ENCODE results near the gene EPHB6.

EPHB6 gene

DNA sequence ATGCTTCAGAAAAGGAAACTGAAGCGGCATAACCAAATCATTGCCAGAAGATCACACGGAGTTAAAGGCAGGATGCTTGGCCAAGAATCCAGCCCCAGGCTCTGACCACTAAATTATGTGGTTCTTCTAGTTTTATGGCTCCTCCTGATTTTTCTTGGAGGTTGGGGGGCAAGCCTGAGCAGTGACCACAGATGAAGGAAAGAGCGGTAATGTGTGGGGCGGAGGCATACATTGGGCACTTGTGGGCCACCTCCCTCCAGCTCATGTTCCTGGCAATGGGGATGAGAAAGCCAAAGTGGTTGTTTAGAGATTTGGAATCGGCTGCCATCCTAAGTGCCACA is 27.4 kb downstream of the EPHB6 start:
- H3K4me3 ChIP-seq (ENCODE audit: low read length), result no peak overlapping the region
- TF ChIP-seq, protein P1, sequence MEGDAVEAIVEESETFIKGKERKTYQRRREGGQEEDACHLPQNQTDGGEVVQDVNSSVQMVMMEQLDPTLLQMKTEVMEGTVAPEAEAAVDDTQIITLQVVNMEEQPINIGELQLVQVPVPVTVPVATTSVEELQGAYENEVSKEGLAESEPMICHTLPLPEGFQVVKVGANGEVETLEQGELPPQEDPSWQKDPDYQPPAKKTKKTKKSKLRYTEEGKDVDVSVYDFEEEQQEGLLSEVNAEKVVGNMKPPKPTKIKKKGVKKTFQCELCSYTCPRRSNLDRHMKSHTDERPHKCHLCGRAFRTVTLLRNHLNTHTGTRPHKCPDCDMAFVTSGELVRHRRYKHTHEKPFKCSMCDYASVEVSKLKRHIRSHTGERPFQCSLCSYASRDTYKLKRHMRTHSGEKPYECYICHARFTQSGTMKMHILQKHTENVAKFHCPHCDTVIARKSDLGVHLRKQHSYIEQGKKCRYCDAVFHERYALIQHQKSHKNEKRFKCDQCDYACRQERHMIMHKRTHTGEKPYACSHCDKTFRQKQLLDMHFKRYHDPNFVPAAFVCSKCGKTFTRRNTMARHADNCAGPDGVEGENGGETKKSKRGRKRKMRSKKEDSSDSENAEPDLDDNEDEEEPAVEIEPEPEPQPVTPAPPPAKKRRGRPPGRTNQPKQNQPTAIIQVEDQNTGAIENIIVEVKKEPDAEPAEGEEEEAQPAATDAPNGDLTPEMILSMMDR (IDR thresholded peaks at IDR 0.05; ENCODE audit: insufficient read depth, low read depth, low read length, missing control alignments), result no peak
- no peak for DNase-seq (ENCODE audit: low read depth)

- TF ChIP-seq, protein P1 (IDR thresholded peaks at IDR 0.05; ENCODE audit: insufficient read depth, low read depth, low read length, missing control alignments), result no peak
- no peak overlapping the region for H3K4me3 ChIP-seq (ENCODE audit: low read length)
- DNase-seq (ENCODE audit: low read depth), result no peak
Observed at GRCh38 chr7:142883145-142883544, 28.3 kb downstream of the EPHB6 start.

- DNase-seq (ENCODE audit: low read depth), result no peak
- no peak overlapping the region for H3K4me3 ChIP-seq (ENCODE audit: low read length)
- TF ChIP-seq, protein P1 (IDR thresholded peaks at IDR 0.05; ENCODE audit: insufficient read depth, low read depth, low read length, missing control alignments), result no peak
Observed at GRCh38 chr7:142883571-142884285, 28.9 kb downstream of the EPHB6 start.

DNA sequence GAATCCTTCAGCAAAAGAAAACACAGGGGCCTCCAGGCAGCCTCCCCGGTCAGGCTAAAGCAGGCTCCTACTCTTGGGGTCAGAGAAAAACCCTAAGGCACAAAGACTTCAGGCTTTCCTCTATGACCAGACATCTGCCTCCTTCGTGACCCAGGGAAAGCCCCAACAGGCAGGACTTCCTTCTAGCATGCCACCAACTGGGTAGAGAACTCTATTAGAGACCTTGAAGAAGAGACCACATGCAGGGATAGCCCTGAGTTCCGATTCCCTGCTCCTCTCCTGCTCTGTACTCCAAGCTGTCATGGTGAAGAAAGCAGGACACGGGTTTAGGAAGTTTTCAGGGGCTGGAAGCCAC is 29.4 kb downstream of the EPHB6 start:
- no peak for DNase-seq (ENCODE audit: low read depth)
- H3K4me3 ChIP-seq (ENCODE audit: low read length), result no peak overlapping the region
- TF ChIP-seq, protein P1 (IDR thresholded peaks at IDR 0.05; ENCODE audit: insufficient read depth, low read depth, low read length, missing control alignments), result no peak

DNA sequence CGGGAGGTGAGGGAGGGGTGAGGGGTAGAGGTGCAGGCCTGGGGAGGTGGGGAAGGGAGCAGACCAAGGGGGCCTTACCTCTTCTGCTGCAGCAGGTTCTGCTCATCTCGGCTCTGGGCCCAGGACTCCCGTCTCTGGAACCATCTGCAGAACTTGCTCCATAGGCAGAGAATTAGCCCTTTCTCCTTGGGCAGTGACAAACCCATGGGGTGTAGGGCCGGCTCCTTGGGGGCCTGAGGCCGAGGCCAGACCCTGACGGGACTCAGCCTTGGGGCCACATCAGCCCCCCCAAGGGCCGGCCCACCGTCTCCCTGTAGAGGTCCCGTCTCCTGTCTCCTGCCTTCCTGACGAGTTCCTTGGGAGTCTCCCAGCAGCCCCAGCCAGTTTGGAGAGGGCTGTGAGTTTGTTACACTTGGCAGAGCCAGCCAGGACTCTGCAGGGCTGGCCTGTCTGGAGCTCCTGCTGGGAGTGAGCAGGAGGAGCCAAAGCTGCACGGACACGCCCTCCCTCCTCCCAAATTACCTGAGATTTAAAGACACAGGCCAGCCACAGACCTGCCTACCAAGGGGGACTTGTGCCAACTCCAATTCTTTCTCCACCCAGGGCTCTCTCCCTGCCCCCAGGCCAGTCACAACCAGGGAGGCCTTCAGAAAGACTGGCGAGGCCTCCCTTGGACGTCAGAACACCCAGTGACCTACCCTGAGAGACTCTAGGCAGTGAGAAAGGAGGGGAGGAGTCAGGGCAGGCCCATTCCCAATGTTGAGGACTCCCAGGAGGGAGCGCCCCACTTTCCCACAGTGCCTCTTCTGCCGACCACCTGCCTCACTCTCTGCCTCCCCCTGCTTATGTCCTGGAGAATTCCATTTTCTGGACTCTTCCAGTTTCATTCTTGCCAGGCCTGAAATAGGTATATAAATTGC is 30.7 kb downstream of the EPHB6 start, which contains the start of gene TRPV6:
Gene TRPV6 (minus strand): TSS at position 435 of the 920 bp plus-strand sequence.
- DNase-seq (ENCODE audit: low read depth), result peak; percentile 16
- no peak within 1 kb of the TSS for H3K4me3 ChIP-seq (ENCODE audit: low read length)

GRCh38 chr7:142886866-142887265 is 32.0 kb downstream of the EPHB6 start:
- TF ChIP-seq, protein P1 (IDR thresholded peaks at IDR 0.05; ENCODE audit: insufficient read depth, low read depth, low read length, missing control alignments), result no peak
- no peak for DNase-seq (ENCODE audit: low read depth)
- H3K4me3 ChIP-seq (ENCODE audit: low read length), result no peak overlapping the region

More for the DNA sequence above, 30.7 kb downstream of the EPHB6 start, which contains the start of gene TRPV6:
- TF ChIP-seq, protein P1 (IDR thresholded peaks at IDR 0.05; ENCODE audit: insufficient read depth, low read depth, low read length, missing control alignments), result no peak

Data from epithelial cell of esophagus (primary cell).